Ishikawa (cell line): Measurements from ENCODE around the gene MLLT3.

Experiments
- CEBPB ChIP-seq: IDR thresholded peaks from 2 replicates; pipeline ENCODE4 v1.6.1; 2012
- CREB1 ChIP-seq: IDR thresholded peaks from 2 replicates; pipeline ENCODE4 v1.6.1; 2012; ENCODE audit warnings: low read depth
- EGR1 ChIP-seq: IDR thresholded peaks from 2 replicates; pipeline ENCODE4 v1.6.1; 2012
- EP300 ChIP-seq: IDR thresholded peaks from 2 replicates; pipeline ENCODE4 v1.6.1; 2012; ENCODE audit warnings: borderline replicate concordance
- FOXM1 ChIP-seq: IDR thresholded peaks from 2 replicates; pipeline ENCODE4 v1.6.1; 2012; ENCODE audit warnings: low read depth, borderline replicate concordance
- NFIC ChIP-seq: IDR thresholded peaks from 2 replicates; pipeline ENCODE4 v1.6.1; 2012
- RAD21 ChIP-seq: IDR thresholded peaks from 2 replicates; pipeline ENCODE4 v1.6.1; 2012; ENCODE audit warnings: low read depth
- TAF1 ChIP-seq: IDR thresholded peaks from 2 replicates; pipeline ENCODE4 v1.6.1; 2012; ENCODE audit warnings: low read depth, mild to moderate bottlenecking
- TCF12 ChIP-seq: IDR thresholded peaks from 2 replicates; pipeline ENCODE4 v1.6.1; 2012; ENCODE audit warnings: low read depth
- TEAD4 ChIP-seq: IDR thresholded peaks from 2 replicates; pipeline ENCODE4 v1.6.1; 2012
- YY1 ChIP-seq: IDR thresholded peaks from 2 replicates; pipeline ENCODE4 v1.6.1; 2012; ENCODE audit warnings: low read depth
- ZBTB7A ChIP-seq: IDR thresholded peaks from 2 replicates; pipeline ENCODE4 v1.6.1; 2012; ENCODE audit warnings: low read depth
- TF ChIP-seq, protein P1 (sequence below): IDR thresholded peaks from 2 replicates; pipeline ENCODE4 v1.6.1; 2012; ENCODE audit warnings: low read depth, mild to moderate bottlenecking
- TF ChIP-seq, protein P2 (sequence below): IDR thresholded peaks from 2 replicates; pipeline ENCODE4 v1.6.1; 2012
- TF ChIP-seq, protein P3 (sequence below): IDR thresholded peaks from 2 replicates; pipeline ENCODE4 v1.6.1; 2012

Gene MLLT3

DNA sequence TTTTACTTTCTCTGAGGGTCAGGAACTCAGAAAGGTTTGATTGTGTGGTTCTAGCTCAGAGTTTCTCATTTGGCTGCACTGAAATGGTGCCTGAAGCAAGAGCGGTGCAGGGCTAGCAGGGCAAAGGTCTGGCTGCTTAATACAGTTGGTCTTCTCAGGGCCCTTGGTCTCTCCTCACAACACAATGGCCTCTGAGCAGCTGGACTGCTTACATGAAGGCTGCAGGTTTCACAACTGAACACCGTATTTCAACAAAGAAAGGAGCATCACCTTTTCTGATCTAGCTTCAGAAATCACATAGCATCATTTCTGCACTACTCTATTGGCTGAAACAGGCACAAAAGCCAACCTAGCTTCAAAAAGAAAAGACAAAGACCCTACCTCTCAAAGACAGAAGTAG lies 122.2 kb downstream of the MLLT3 start:
- no peak for TF ChIP-seq ZBTB7A
- TF ChIP-seq, protein P1, sequence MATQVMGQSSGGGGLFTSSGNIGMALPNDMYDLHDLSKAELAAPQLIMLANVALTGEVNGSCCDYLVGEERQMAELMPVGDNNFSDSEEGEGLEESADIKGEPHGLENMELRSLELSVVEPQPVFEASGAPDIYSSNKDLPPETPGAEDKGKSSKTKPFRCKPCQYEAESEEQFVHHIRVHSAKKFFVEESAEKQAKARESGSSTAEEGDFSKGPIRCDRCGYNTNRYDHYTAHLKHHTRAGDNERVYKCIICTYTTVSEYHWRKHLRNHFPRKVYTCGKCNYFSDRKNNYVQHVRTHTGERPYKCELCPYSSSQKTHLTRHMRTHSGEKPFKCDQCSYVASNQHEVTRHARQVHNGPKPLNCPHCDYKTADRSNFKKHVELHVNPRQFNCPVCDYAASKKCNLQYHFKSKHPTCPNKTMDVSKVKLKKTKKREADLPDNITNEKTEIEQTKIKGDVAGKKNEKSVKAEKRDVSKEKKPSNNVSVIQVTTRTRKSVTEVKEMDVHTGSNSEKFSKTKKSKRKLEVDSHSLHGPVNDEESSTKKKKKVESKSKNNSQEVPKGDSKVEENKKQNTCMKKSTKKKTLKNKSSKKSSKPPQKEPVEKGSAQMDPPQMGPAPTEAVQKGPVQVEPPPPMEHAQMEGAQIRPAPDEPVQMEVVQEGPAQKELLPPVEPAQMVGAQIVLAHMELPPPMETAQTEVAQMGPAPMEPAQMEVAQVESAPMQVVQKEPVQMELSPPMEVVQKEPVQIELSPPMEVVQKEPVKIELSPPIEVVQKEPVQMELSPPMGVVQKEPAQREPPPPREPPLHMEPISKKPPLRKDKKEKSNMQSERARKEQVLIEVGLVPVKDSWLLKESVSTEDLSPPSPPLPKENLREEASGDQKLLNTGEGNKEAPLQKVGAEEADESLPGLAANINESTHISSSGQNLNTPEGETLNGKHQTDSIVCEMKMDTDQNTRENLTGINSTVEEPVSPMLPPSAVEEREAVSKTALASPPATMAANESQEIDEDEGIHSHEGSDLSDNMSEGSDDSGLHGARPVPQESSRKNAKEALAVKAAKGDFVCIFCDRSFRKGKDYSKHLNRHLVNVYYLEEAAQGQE = no peak
- no peak for TF ChIP-seq CREB1
- no peak for TF ChIP-seq TAF1
- no peak for TF ChIP-seq TEAD4

DNA sequence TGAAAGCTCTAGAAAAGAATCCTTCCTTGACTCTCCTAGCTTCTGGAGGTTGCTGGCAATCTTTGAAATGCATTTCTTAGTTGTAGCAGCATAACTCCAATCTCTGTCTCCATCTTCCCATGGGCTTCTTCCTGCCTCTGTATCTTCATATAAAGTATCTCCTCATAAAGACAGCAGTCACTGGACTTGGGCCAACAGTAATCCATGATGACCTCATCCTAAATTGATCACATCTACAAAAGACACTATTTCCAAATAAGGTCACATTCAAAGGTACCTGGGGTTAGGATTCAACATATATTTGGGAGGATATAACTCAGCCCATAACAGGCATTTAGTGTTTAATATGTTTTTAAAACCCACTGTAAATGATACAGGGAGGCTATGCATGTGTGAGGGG lies 123.3 kb downstream of the MLLT3 start:
- TF ChIP-seq TCF12 = no peak
- TF ChIP-seq, protein P1 = no peak

DNA sequence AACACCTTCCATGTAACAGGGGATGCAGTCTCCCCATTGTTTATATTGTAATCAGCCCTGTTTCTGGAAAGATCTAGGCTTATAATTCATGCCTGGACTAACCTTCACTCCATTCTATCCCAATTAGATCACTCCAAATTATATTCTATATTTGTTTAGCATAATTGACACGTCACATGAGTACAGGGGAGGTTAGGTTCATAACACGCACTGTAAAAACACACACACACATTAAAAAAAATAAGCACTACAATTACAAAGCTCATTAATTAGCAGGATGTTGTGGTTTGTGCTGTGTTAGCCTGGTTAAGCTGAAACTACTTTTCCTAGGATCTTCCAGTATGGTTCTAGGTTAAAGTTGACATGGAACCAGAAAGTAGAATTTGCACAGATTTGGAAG lies 126.0 kb downstream of the MLLT3 start:
- TF ChIP-seq, protein P1 = no peak
- no peak for TF ChIP-seq FOXM1
- TF ChIP-seq TCF12 = no peak
- no peak for TF ChIP-seq EGR1
- no peak for TF ChIP-seq CEBPB
- no peak for TF ChIP-seq TEAD4
- TF ChIP-seq YY1 = no peak
- no peak for TF ChIP-seq RAD21
- TF ChIP-seq NFIC = no peak
- no peak for TF ChIP-seq CREB1
- no peak for TF ChIP-seq TAF1
- TF ChIP-seq EP300 = no peak
- TF ChIP-seq, protein P2, sequence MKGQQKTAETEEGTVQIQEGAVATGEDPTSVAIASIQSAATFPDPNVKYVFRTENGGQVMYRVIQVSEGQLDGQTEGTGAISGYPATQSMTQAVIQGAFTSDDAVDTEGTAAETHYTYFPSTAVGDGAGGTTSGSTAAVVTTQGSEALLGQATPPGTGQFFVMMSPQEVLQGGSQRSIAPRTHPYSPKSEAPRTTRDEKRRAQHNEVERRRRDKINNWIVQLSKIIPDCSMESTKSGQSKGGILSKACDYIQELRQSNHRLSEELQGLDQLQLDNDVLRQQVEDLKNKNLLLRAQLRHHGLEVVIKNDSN = no peak
- TF ChIP-seq, protein P3, sequence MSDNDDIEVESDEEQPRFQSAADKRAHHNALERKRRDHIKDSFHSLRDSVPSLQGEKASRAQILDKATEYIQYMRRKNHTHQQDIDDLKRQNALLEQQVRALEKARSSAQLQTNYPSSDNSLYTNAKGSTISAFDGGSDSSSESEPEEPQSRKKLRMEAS = no peak
- no peak for TF ChIP-seq ZBTB7A

DNA sequence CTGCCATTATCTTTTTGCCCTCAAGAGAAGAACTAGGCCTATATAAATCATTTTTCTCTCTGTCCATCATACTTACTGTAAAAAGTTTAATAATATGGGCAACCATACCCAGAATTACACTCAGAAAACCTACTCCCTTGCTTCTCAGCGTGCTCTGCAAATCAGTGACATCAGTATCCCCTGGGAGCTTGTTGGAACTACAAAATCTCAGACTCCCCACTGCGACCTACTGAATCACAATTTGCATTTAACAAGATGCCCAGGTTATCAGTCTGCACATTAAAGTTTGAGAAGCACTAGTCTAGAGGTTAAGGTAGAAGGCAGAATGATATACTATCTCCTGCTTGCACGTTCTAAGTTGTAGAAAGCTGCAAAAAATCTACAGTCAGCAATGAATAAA lies 127.2 kb downstream of the MLLT3 start:
- TF ChIP-seq, protein P1 = no peak
- TF ChIP-seq EP300 (no peak), TAF1 (no peak), TEAD4 (no peak), CEBPB (no peak), TCF12 (no peak), EGR1 (no peak), YY1 (no peak), FOXM1 (no peak), CREB1 (no peak), RAD21 (no peak), NFIC (no peak), ZBTB7A (no peak)
- TF ChIP-seq, protein P2 = no peak
- TF ChIP-seq, protein P3 = no peak
